ENCODE results near the gene PHF5A. TPM values are rescaled to one million over a fixed set of nuclear protein-coding genes. Genes with fewer than 3 reads are reported as not detected.
A peak's percentile ranks its signal among the peaks of the same experiment; 100 is the strongest.
"Not testable (repeated sequence)": the region's sequence is repeated elsewhere in the genome, so short reads cannot be mapped to it uniquely, and the experiment has no call there.

The PHF5A gene
- total RNA-seq, 2 experiments from 2014 or later: 47.0 to 51.0 TPM

GRCh38 chr22:41448189-41448808 lies 20.2 kb downstream of the PHF5A start:
- Mint-ChIP-seq H3K27ac (peak overlapping the region; percentile 91), H3K9me3 (no peaks in the 10 kb centered on the region), H3K4me3 (peak overlapping the region; percentile 84), H3K36me3 (peaks cover 3% of the 10 kb centered on the region), H3K27me3 (no peaks in the 10 kb centered on the region), H3K4me1 (peaks cover 13% of the 10 kb centered on the region)
- POLR2A ChIA-PET: interaction anchor here (0.6 to 5.8 kb wide), 12 partner anchors 9 to 593 kb away, joined by 3 to 142 read pairs (median 3); partner anchors contain the start of genes ACO2, PHF5A, XRCC6 and ZC3H7B
- DNase-seq: peak; percentile 81
- ATAC-seq (ENCODE audit: low read depth): peak; percentile 65

DNA sequence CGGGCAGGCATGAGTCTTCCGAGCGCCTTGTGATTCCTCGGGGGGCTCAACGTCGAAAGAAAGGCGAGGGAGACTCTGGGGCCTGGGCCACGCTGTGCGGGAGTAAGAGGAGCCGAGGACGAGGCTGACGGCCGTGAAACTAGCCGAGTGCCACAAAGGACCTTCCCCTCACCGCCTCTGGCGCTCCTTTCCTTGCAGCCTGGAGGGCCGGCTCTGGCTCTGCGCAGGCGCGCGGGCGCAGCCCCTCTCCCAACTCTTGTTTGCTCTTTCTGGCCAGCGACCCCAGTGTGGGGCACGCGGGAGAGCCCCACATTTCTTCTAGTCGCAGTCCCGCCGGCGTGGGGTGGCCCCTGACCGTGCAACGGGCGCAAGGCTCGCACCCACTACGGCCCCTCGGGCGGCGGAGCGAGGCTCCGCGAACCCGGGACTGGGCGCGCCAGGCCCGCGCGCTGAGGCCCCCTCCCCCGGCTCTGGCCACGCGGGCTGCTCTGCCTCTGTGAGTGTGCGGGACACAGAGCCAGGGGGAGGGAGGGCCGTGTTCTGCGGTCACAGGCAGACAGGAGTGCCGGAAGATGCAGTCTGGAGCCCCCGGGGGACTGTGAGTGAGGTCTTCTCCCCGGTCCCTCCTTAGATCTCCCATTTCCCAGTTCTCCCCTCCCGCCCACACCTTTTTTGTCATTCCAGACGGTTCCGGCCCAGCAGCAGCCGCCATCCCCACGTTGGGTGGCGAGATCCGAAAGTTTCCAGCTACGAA lies 20.9 kb downstream of the PHF5A start:
- Mint-ChIP-seq H3K4me3 (peak overlapping the region; percentile 84), H3K9me3 (no peaks in the 10 kb centered on the region), H3K27ac (peak overlapping the region; percentile 91), H3K27me3 (no peaks in the 10 kb centered on the region), H3K36me3 (peaks cover 3% of the 10 kb centered on the region), H3K4me1 (peaks cover 17% of the 10 kb centered on the region)
- ATAC-seq (ENCODE audit: low read depth): peak; percentile 9
- peak; percentile 76 for DNase-seq
- POLR2A ChIA-PET: interaction anchor here (0.7 to 5.8 kb wide), 24 partner anchors 7 to 592 kb away, joined by 3 to 142 read pairs (median 6); partner anchors contain the start of genes ACO2, DESI1, EP300 and PHF5A

GRCh38 chr22:41446639-41447434 lies 21.7 kb downstream of the PHF5A start, which contains the start of gene TOB2:
Gene TOB2, minus strand, starts transcription at chr22:41446801. Its CDS starts 9,456 bp downstream, at chr22:41437345.
- ATAC-seq (ENCODE audit: low read depth) (peak; percentile 57), DNase-seq (peak; percentile 97)
- peaks cover 20% of the 10 kb centered on the region for H3K4me1 Mint-ChIP-seq
- no peaks in the 10 kb centered on the region for H3K27me3 Mint-ChIP-seq
- H3K27ac Mint-ChIP-seq: peak within 1 kb of the TSS; percentile 96
- no peaks in the 10 kb centered on the region for H3K9me3 Mint-ChIP-seq
- POLR2A ChIA-PET: interaction anchor here (0.6 to 5.8 kb wide), 31 partner anchors 8 to 718 kb away, joined by 3 to 142 read pairs (median 4); partner anchors contain the start of genes ACO2, DESI1, EP300 and PHF5A
- peak within 1 kb of the TSS; percentile 84 for H3K4me3 Mint-ChIP-seq
- peaks cover 3% of the 10 kb centered on the region for H3K36me3 Mint-ChIP-seq

DNA sequence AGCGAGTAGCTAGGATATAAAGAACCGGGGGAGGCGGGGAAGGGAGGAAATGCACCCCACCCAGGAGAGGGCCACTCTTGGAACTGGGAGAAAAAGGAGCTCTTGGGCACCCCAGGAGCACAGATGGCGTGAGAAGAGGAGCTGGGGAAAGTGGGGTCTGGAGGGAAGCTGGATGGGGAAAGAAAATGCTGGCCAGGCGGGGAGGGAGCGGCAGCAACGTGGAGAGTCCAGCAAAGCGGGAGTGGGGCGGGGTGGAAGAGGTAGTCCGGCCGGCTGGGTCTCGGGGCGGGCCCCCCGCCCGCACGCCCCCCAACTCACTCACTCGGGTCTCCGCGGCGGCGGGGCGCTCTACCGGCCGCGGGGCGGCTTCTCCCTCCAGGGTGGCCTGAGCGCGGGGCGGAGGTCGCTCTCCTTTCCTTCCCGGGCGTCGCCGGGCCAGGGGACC lies 22.4 kb downstream of the PHF5A start:
- POLR2A ChIA-PET: interaction anchor here (0.6 to 5.8 kb wide), 33 partner anchors 9 to 717 kb away, joined by 3 to 142 read pairs (median 4); partner anchors contain the start of genes ACO2, DESI1, EP300 and PHF5A
- Mint-ChIP-seq H3K36me3 (peaks cover 3% of the 10 kb centered on the region), H3K4me1 (peaks cover 21% of the 10 kb centered on the region), H3K27ac (peak overlapping the region; percentile 96), H3K4me3 (peak overlapping the region; percentile 84), H3K9me3 (no peaks in the 10 kb centered on the region), H3K27me3 (no peaks in the 10 kb centered on the region)
- DNase-seq (no peak), ATAC-seq (ENCODE audit: low read depth) (no peak)

- Mint-ChIP-seq H3K4me1 (peaks cover 21% of the 10 kb centered on the region), H3K27ac (peak overlapping the region; percentile 96), H3K27me3 (no peaks in the 10 kb centered on the region), H3K9me3 (no peaks in the 10 kb centered on the region), H3K4me3 (peak overlapping the region; percentile 84), H3K36me3 (peaks cover 3% of the 10 kb centered on the region)
- POLR2A ChIA-PET: interaction anchor here (0.9 to 5.8 kb wide), 14 partner anchors 9 to 717 kb away, joined by 3 to 142 read pairs (median 8); partner anchors contain the start of genes ACO2, PHF5A, PMM1 and RANGAP1
- DNase-seq (peak; percentile 48), ATAC-seq (ENCODE audit: low read depth) (no peak)
These were observed 23.1 kb downstream of the PHF5A start for GRCh38 chr22:41445129-41446056.

DNA sequence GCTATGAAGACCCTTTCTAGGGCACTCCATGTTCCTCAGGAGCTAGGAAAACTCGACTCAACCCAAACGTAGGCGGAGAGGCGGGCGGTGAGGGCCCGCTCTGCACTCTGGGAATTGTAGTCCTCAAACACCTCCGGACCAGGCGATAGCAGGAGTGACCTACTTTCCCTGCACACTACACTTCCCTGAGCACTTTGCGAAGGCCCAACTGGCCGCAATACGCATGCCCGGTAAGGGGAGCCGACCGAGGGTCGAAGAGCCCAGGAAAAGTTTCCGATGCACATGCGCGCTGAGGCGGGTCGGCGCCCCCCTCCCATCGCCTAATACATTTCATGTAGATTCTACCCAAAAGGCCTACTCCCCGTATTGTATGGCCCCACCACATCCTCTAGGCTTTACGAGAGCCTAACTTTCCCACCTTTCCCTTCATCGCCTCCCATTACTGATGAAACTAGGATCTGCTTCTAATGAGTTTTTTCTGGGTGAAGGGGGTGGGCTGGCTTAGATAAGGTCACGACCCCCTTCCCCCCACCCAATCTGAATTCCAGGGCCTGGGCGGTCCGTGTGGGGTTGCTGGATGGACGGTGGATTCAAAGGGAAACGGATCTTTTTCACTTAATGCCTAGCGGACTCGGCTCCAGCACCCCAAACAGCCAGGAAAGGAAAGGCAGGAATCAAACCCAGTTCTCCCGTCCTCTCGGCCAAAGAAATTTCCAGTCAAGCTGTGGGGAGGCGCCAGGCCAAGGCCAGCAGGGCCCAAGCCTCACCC lies 23.9 kb downstream of the PHF5A start:
- Mint-ChIP-seq H3K27me3 (no peaks in the 10 kb centered on the region), H3K36me3 (peaks cover 3% of the 10 kb centered on the region), H3K27ac (peak overlapping the region; percentile 96), H3K4me1 (peaks cover 21% of the 10 kb centered on the region), H3K9me3 (no peaks in the 10 kb centered on the region), H3K4me3 (peak overlapping the region; percentile 84)
- peak; percentile 80 for DNase-seq
- ATAC-seq (ENCODE audit: low read depth): peak; percentile 47
- POLR2A ChIA-PET: interaction anchor here (0.9 to 5.8 kb wide), 9 partner anchors 8 to 588 kb away, joined by 3 to 142 read pairs (median 8); partner anchors contain the start of genes ACO2, PHF5A, PMM1 and RANGAP1

DNA sequence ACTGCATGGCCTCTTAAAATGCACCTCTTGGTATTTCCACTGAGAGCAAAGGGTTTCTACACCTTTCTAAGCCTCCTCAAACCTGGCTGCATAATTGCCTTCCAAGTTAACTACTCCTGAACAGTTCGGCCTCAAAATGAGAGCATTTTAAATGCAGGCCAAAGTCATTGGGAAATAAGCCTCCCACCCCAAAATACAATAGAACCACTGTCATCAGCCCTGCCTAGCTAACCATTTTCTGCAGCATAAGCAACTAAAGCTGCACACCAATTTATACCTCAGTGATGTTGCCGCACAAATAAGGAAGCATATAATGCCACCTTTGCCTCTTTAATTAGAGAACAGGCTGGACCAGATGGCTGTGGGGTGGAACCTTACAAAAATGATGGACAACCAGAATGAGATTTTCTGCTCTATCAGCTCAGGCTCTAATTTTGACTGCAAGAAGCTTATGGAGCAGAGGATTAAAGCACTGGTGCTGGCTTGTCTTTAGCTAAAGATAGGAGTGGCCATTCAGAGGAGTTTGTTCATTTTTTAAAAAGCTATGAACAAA lies 26.2 kb downstream of the PHF5A start:
- Mint-ChIP-seq H3K27ac (no peak overlapping the region), H3K4me1 (peaks cover 14% of the 10 kb centered on the region)
- POLR2A ChIA-PET: interaction anchor here (0.6 to 1.1 kb wide), 2 partner anchors 12 to 26 kb away, joined by 3 to 4 read pairs; partner anchors contain the start of genes ACO2 and PHF5A

GRCh38 chr22:41440511-41440910 lies 28.0 kb downstream of the PHF5A start:
- H3K4me3 Mint-ChIP-seq; H3K27me3 Mint-ChIP-seq; H3K27ac Mint-ChIP-seq; H3K9me3 Mint-ChIP-seq; DNase-seq; POLR2A ChIA-PET; ATAC-seq (ENCODE audit: low read depth); H3K36me3 Mint-ChIP-seq: not testable (repeated sequence)
- peaks cover 14% of the 10 kb centered on the region for H3K4me1 Mint-ChIP-seq

More for the DNA sequence above, 26.2 kb downstream of the PHF5A start:
- Mint-ChIP-seq H3K27me3 (no peaks in the 10 kb centered on the region), H3K9me3 (no peaks in the 10 kb centered on the region), H3K4me3 (no peak overlapping the region), H3K36me3 (peaks cover 3% of the 10 kb centered on the region)
- DNase-seq (no peak), ATAC-seq (ENCODE audit: low read depth) (no peak)

DNA sequence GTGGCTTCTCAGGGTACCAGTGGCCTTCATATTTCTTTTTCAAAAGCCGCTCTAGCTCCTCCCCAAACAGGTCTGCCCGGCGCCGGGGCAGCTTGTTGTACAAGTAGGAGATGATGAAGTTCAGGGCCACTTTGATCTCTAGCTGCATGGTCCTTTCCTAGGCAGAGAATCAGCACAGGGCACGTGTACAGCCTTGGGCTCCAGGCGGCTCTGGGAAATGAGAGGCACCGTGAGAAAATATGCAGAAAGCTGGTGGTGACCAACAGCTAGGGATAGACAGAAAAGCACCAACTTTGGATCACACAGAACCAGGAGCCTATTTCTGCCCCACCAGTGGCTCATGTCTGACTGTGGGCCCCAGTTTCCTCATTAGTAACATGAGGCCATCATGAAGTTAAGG lies 31.3 kb downstream of the PHF5A start:
- Mint-ChIP-seq H3K9me3 (no peaks in the 10 kb centered on the region), H3K27ac (no peak overlapping the region), H3K4me3 (no peak overlapping the region), H3K36me3 (peaks cover 4% of the 10 kb centered on the region), H3K4me1 (peaks cover 3% of the 10 kb centered on the region), H3K27me3 (no peaks in the 10 kb centered on the region)
- POLR2A ChIA-PET: interaction anchor here (3.3 kb wide), 1 partner anchor 9 kb away, joined by 18 read pairs; the partner anchor contains the start of gene TOB2
- DNase-seq: no peak
- no peak for ATAC-seq (ENCODE audit: low read depth)

DNA sequence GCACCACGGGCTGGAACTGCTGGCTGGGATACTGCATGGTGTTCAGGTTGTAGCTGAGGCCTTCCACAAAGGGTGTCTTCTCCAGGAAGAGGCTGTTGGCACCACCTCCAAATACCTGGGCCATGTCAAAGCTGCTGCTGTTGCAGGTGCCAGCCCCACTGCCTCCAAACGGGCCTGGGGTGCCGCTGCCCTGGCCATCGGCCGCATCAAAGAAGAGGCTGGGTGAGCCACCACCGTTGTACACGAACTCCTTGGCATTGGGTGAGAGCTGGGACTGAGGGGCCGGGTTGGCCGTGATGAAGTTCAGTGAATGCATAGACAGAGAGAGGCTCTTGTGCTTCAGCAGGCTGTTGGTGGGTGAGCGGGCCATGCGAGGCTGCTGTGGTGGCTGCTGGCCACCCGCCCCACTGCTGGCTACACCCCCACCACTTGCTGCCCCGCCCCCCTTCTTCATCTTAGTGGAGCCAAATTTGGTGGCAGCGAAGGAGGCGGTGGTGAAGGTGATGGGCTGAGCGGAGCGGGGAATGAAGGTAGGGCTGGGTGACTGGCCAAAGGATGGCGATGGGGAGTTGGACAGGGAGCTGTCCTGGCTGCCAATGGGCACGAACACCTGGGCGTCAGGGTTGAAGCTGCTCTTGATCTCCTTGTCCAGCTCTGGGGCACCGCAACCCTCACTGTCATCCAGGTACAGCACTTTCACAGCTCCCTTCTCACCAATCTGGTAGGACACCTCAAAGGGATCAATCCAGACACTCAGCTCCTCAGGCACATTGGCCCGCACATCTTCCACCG lies 32.0 kb downstream of the PHF5A start:
- Mint-ChIP-seq H3K9me3 (no peaks in the 10 kb centered on the region), H3K36me3 (peaks cover 4% of the 10 kb centered on the region), H3K4me1 (peaks cover 5% of the 10 kb centered on the region), H3K27ac (no peak overlapping the region), H3K27me3 (no peaks in the 10 kb centered on the region), H3K4me3 (no peak overlapping the region)
- ATAC-seq (ENCODE audit: low read depth): no peak
- POLR2A ChIA-PET: interaction anchor here (3.3 kb wide), 1 partner anchor 10 kb away, joined by 18 read pairs; the partner anchor contains the start of gene TOB2
- no peak for DNase-seq
